VCaP (cell line): ENCODE measurements around the gene MOAP1.
A peak's percentile ranks its signal among the peaks of the same experiment; 100 is the strongest.
"Not testable (repeated sequence)": the region's sequence is repeated elsewhere in the genome, so short reads cannot be mapped to it uniquely, and the experiment has no call there.

ENCODE experiments used
- H3K27ac ChIP-seq: fragments of 450-650 bp; 2 replicates; pipeline ENCODE4 v1.5.1; 2017
- CTCF ChIP-seq: fragments of 450-650 bp; conservative IDR thresholded peaks from 2 replicates; pipeline ENCODE4 v1.5.1; 2017; ENCODE audit warnings: mild to moderate bottlenecking, moderate library complexity

The MOAP1 gene

GRCh38 chr14:93183596-93184317, 940 bp downstream of the MOAP1 start:
- H3K27ac ChIP-seq: peak overlapping the region; percentile 95

GRCh38 chr14:93175492-93175891, 9.2 kb downstream of the MOAP1 start:
- TF ChIP-seq CTCF: no peak

More at GRCh38 chr14:93183596-93184317, 940 bp downstream of the MOAP1 start:
- no peak for TF ChIP-seq CTCF

GRCh38 chr14:93174731-93175130, 10.0 kb downstream of the MOAP1 start:
- H3K27ac ChIP-seq: not testable (repeated sequence)

More at GRCh38 chr14:93175492-93175891, 9.2 kb downstream of the MOAP1 start:
- no peak overlapping the region for H3K27ac ChIP-seq

- H3K27ac ChIP-seq: peak overlapping the region; percentile 16; the same call in 1 of the 2 replicates
- TF ChIP-seq CTCF: no peak
Observed at GRCh38 chr14:93173943-93174395, 10.7 kb downstream of the MOAP1 start.

GRCh38 chr14:93171376-93171775, 13.3 kb downstream of the MOAP1 start:
- no peak for TF ChIP-seq CTCF
- no peak overlapping the region for H3K27ac ChIP-seq

- not testable (repeated sequence) for H3K27ac ChIP-seq
Observed at GRCh38 chr14:93170141-93170540, 14.6 kb downstream of the MOAP1 start.

- not testable (repeated sequence) for H3K27ac ChIP-seq
Observed at GRCh38 chr14:93169619-93170018, 15.1 kb downstream of the MOAP1 start.

GRCh38 chr14:93168610-93169009, 16.1 kb downstream of the MOAP1 start:
- H3K27ac ChIP-seq: not testable (repeated sequence)

GRCh38 chr14:93165271-93166265, 19.1 kb downstream of the MOAP1 start:
- not testable (repeated sequence) for H3K27ac ChIP-seq

- no peak for TF ChIP-seq CTCF
Observed at GRCh38 chr14:93163564-93163963, 21.1 kb downstream of the MOAP1 start.

More at GRCh38 chr14:93163564-93163963, 21.1 kb downstream of the MOAP1 start:
- H3K27ac ChIP-seq: no peak overlapping the region
